PC-9 (cell line): ENCODE measurements around the gene EMSY.

Experiments
- EZH2 ChIP-seq: fragments of 200-600 bp; sonication (generic); IDR thresholded peaks from 2 replicates; pipeline ENCODE4 v1.8.0; 2017; ENCODE audit warnings: antibody characterized with exemption, low read depth
- TF ChIP-seq, protein P1 (sequence below): fragments of 200-600 bp; sonication (generic); conservative IDR thresholded peaks from 2 replicates; pipeline ENCODE4 v1.6.1; 2017; ENCODE audit warnings: mixed run types, antibody characterized with exemption, mild to moderate bottlenecking, moderate library complexity

DNA sequence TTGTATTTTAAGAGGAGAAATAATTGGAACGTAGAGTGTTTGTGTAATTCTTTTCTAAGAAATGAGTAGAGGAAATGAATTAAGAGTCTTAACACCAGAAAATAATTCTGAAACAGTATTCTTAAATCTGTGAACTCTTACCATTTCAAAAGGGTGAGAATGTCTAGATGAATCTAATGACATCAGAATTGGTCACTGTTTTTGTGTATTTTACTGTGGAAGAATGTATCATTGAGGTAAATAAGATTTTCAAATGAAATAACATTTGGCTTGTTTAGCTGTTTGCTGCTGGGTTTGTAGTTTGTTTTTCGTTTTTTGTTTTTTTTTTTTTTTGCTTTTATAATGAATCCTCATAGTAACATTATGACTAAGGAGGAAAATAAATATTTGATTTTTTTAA is 97.6 kb downstream of the EMSY start:
- TF ChIP-seq, protein P1, sequence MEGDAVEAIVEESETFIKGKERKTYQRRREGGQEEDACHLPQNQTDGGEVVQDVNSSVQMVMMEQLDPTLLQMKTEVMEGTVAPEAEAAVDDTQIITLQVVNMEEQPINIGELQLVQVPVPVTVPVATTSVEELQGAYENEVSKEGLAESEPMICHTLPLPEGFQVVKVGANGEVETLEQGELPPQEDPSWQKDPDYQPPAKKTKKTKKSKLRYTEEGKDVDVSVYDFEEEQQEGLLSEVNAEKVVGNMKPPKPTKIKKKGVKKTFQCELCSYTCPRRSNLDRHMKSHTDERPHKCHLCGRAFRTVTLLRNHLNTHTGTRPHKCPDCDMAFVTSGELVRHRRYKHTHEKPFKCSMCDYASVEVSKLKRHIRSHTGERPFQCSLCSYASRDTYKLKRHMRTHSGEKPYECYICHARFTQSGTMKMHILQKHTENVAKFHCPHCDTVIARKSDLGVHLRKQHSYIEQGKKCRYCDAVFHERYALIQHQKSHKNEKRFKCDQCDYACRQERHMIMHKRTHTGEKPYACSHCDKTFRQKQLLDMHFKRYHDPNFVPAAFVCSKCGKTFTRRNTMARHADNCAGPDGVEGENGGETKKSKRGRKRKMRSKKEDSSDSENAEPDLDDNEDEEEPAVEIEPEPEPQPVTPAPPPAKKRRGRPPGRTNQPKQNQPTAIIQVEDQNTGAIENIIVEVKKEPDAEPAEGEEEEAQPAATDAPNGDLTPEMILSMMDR: no peak
- no peak for TF ChIP-seq EZH2
